AML-193 (cell line): Measurements from ENCODE around the gene STAB1.

ENCODE experiments used
- DNase-seq, 2 experiments: peaks; one replicate each; lab custom pipeline; 2025; lab: John Stamatoyannopoulos, UW

STAB1 gene

GRCh38 chr3:52509753-52510328 is 14.7 kb downstream of the STAB1 start:
- DNase-seq = no peak

- no peak for DNase-seq
Measured at GRCh38 chr3:52511509-52511908, 16.4 kb downstream of the STAB1 start.

- DNase-seq = no peak
Measured at GRCh38 chr3:52512105-52512504, 17.0 kb downstream of the STAB1 start.

- no peak for DNase-seq
Measured at GRCh38 chr3:52512727-52513126, 17.6 kb downstream of the STAB1 start.

GRCh38 chr3:52513281-52513680 is 18.1 kb downstream of the STAB1 start:
- no peak for DNase-seq

DNA sequence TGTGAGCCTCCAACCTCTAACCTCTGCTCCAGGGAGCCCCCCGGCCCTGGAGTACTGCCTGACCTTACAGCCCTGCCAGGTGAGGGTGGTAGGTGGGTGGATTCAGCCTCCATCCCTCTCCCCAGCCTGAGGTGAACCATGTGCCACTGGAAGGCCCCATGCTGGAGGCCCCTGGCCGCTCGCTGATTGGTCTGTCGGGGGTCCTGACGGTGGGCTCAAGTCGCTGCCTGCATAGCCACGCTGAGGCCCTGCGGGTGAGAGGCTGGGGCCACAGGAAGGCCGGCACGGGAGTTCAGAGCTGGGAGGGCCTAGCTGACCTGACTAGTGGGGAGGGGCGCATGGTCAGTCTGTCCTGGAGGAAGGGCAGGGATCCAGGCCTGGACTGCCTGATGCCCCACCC is 19.4 kb downstream of the STAB1 start:
- DNase-seq = no peak

- no peak for DNase-seq
Measured at GRCh38 chr3:52515192-52515591, 20.1 kb downstream of the STAB1 start.

DNA sequence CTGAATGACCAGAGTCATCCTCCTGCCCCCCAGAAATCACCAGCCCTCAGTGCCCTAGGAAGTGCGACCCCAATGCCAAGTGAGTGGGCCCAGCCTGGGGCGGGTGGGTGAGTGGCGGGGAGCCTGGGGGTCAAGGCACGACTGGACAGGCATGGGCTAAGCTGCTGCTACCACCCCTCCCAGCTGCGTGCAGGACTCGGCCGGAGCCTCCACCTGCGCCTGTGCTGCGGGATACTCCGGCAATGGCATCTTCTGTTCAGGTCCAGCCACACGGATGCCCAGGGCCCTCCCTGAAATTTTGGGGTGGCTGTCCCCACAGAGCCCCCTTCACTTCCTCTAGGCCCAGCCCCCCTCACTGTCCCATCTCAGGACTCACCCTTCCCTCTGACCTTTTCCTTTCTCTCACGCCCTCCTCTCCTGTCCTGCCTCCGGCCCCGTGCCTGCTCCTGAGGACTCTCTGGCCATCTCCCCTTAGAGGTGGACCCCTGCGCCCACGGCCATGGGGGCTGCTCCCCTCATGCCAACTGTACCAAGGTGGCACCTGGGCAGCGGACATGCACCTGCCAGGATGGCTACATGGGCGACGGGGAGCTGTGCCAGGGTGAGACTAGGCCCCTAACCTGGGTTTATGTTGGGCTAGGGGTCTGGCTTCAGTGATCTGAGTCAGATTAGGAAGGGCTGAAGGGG is 21.5 kb downstream of the STAB1 start:
- DNase-seq = no peak

GRCh38 chr3:52517796-52518722 is 22.9 kb downstream of the STAB1 start:
- no peak for DNase-seq

- DNase-seq = no peak
Measured at GRCh38 chr3:52518723-52519444, 23.7 kb downstream of the STAB1 start.

DNA sequence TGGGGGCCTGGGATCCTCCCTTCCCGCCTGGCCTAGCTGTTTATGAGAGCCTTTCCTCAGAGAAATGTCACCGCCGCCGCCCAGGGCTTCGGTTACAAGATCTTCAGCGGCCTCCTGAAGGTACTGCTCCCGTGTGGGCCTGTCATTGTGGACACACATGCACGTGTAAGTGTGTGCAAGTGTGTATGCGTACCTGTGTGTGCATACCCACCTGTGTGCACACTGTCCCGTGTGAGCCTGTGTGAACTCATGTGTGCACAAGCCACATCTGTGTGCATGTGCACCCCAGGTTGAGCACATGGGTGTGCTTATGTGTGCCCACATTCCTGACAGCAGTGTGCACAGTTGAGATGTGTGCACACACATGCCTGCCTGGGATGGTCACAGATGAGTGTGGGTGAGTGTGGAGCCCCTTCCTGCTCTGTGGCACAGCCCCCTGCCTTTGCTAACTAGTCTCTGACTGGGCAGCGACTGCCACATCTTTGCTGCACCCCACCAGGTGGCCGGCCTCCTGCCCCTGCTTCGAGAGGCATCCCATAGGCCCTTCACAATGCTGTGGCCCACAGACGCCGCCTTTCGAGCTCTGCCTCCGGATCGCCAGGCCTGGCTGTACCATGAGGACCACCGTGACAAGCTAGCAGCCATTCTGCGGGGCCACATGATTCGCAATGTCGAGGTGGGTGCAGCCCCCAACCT is 24.5 kb downstream of the STAB1 start:
- no peak for DNase-seq

- DNase-seq = no peak
Measured at GRCh38 chr3:52520141-52520667, 25.1 kb downstream of the STAB1 start.

DNA sequence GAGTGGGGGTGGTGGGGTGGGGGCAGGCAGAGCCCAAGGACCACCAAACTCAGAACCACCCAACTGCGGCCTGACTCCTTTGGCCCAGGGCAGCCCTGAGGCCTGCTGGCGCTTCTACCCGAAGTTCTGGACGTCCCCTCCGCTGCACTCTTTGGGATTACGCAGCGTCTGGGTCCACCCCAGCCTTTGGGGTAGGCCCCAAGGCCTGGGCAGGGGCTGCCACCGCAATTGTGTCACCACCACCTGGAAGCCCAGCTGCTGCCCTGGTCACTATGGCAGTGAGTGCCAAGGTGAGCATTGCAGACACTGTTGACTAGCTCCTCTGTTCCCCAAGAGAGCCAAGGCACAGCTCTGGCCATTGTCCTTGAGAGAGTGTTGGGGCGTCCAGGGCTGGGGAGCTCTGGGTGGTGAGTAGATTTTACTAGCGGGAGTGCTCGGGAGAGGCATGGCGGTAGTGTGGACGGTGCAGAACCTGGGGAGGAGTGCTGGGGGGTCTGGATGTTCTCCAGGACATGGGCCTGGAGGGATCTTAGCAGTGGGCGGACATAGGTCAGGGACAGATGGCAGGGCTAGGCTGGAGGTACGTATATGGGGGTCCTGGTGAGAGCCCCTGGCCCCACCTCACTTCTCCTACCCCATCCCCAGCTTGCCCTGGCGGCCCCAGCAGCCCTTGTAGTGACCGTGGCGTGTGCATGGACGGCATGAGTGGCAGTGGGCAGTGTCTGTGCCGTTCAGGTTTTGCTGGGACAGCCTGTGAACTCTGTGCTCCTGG is 25.8 kb downstream of the STAB1 start:
- DNase-seq = no peak

GRCh38 chr3:52521488-52521824 is 26.3 kb downstream of the STAB1 start:
- DNase-seq = no peak

- DNase-seq = no peak
Measured at GRCh38 chr3:52521881-52522650, 26.9 kb downstream of the STAB1 start.

- DNase-seq = no peak
Measured at GRCh38 chr3:52522651-52523251, 27.6 kb downstream of the STAB1 start.

GRCh38 chr3:52523386-52524257 is 28.5 kb downstream of the STAB1 start:
- no peak for DNase-seq

- no peak for DNase-seq
Measured at GRCh38 chr3:52524258-52524751, 29.2 kb downstream of the STAB1 start.
